SU-DHL-6 (cell line): ENCODE results near the gene SIX4.

Source experiments
- H2AFZ ChIP-seq: fragments of 200-600 bp; sonication (generic); 2 replicates; pipeline ENCODE4 v1.6.1; 2014; ENCODE audit warnings: low read depth, mild to moderate bottlenecking, moderate library complexity, mixed read lengths, antibody characterized with exemption, low read length; ENCODE audit not compliant: severe bottlenecking
- H3F3A ChIP-seq: fragments of 200-600 bp; shearing (Covaris generic); 2 replicates; pipeline ENCODE4 v1.6.0; 2016; ENCODE audit warnings: antibody characterized with exemption, mild to moderate bottlenecking; ENCODE audit not compliant: insufficient read depth
- H3K27ac ChIP-seq: fragments of 200-600 bp; sonication (generic); 2 replicates; pipeline ENCODE4 v1.5.1; 2016; ENCODE audit warnings: low read depth, mild to moderate bottlenecking, low read length, moderate library complexity, mixed read lengths
- H3K27me3 ChIP-seq: fragments of 200-600 bp; sonication (generic), shearing (Covaris generic); 2 replicates; pipeline ENCODE4 v1.6.0; 2014; ENCODE audit warnings: mild to moderate bottlenecking, low read length
- H3K36me3 ChIP-seq: fragments of 200-600 bp; sonication (generic); 2 replicates; pipeline ENCODE4 v1.6.1; 2014; ENCODE audit warnings: mild to moderate bottlenecking, low read length, mixed read lengths
- H3K4me2 ChIP-seq: fragments of 300-600, 200-600 bp; shearing (Covaris generic), sonication (generic); 2 replicates; pipeline ENCODE4 v1.6.0; 2014; ENCODE audit warnings: low read length, low read depth, mild to moderate bottlenecking; ENCODE audit not compliant: poor library complexity, severe bottlenecking
- H3K4me3 ChIP-seq: fragments of 200-600 bp; sonication (generic); 2 replicates; pipeline ENCODE4 v1.5.1; 2014; ENCODE audit warnings: antibody characterized with exemption, low read length, mild to moderate bottlenecking, mixed read lengths; ENCODE audit not compliant: insufficient read depth, poor library complexity, severe bottlenecking
- H3K79me2 ChIP-seq: fragments of 200-600 bp; sonication (generic); 2 replicates; pipeline ENCODE4 v1.6.1; 2014; ENCODE audit warnings: mild to moderate bottlenecking, low read length, moderate library complexity; ENCODE audit not compliant: insufficient read depth
- H3K9ac ChIP-seq: fragments of 200-600 bp; sonication (generic); 2 replicates; pipeline ENCODE4 v1.7.0; 2014; ENCODE audit warnings: mild to moderate bottlenecking, low read length
- H3K9me2 ChIP-seq: fragments of 200-600 bp; sonication (generic); replicated peaks from 2 replicates; pipeline ENCODE4 v1.6.1; 2014; ENCODE audit warnings: low read length; ENCODE audit not compliant: insufficient read depth
- H3K9me3 ChIP-seq: fragments of 200-600 bp; sonication (generic); 2 replicates; pipeline ENCODE4 v1.6.1; 2014; ENCODE audit warnings: low read length, mixed read lengths; ENCODE audit not compliant: insufficient read depth
- H4K20me1 ChIP-seq: fragments of 200-600 bp; sonication (generic); 2 replicates; pipeline ENCODE4 v1.6.1; 2014; ENCODE audit warnings: low read depth, mild to moderate bottlenecking, antibody characterized with exemption, low read length, moderate library complexity, mixed read lengths
- EZH2phosphoT487 ChIP-seq: fragments of 200-600 bp; sonication (generic), shearing (Covaris generic); conservative IDR thresholded peaks from 2 replicates; pipeline ENCODE4 v1.6.1; 2018; ENCODE audit warnings: mild to moderate bottlenecking, antibody characterized with exemption, low read length, moderate library complexity, mixed read lengths
- TF ChIP-seq, protein P1 (sequence below): fragments of 200-600 bp; sonication (generic); IDR thresholded peaks from one replicate; pipeline ENCODE4 v1.5.1; 2017; ENCODE audit warnings: antibody characterized with exemption, mild to moderate bottlenecking, low read length, moderate library complexity; ENCODE audit not compliant: insufficient read depth, poor library complexity, severe bottlenecking

SIX4 gene

DNA sequence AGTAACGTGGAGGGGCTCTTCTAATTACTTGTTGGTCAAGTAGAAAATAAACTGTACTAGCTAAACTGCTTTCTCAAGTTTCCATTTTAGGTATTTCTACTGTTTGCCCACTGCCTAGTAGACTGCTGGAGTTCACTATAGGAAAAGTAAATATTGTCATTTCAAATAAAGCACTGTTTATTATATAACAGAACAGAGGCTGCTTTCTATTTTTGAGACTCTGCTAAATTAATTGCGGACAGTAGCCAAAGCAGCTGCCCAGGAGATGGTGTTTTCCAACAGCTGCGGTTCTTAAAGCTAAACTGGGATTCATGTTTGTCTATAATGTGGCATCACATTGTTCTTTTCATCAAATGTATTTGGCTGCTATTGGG lies 59.0 kb downstream of the SIX4 start:
- Histone ChIP-seq H3K9me3 (no peaks in the 10 kb centered on the region), H3K9me2 (no peaks in the 10 kb centered on the region), H4K20me1 (no peaks in the 10 kb centered on the region), H3K79me2 (no peaks in the 10 kb centered on the region), H3F3A (no peaks in the 10 kb centered on the region), H3K27ac (no peak overlapping the region), H2AFZ (no peak overlapping the region), H3K36me3 (no peaks in the 10 kb centered on the region), H3K4me3 (no peak overlapping the region), H3K4me2 (no peak overlapping the region), H3K27me3 (no peaks in the 10 kb centered on the region), H3K9ac (no peak overlapping the region)
- TF ChIP-seq, protein P1, sequence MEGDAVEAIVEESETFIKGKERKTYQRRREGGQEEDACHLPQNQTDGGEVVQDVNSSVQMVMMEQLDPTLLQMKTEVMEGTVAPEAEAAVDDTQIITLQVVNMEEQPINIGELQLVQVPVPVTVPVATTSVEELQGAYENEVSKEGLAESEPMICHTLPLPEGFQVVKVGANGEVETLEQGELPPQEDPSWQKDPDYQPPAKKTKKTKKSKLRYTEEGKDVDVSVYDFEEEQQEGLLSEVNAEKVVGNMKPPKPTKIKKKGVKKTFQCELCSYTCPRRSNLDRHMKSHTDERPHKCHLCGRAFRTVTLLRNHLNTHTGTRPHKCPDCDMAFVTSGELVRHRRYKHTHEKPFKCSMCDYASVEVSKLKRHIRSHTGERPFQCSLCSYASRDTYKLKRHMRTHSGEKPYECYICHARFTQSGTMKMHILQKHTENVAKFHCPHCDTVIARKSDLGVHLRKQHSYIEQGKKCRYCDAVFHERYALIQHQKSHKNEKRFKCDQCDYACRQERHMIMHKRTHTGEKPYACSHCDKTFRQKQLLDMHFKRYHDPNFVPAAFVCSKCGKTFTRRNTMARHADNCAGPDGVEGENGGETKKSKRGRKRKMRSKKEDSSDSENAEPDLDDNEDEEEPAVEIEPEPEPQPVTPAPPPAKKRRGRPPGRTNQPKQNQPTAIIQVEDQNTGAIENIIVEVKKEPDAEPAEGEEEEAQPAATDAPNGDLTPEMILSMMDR = no peak
- no peak for TF ChIP-seq EZH2phosphoT487

DNA sequence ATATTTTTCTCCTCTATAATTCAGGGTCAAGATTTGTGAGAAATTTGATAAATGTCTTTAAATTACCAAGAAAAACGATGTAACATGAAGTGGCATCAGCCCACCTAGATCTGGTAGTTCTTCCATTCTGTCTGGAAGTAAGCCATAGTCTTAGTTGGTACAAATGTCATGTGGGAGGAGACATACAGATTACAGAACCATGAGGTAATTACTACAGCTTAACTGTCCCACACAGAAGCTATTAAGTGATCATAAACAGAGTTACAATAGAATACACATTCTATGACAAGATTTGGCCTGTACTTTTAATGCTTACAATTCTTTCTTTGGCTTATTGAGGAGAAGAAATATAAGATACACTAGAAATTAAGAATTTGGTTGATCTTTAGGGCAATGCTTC lies 61.2 kb downstream of the SIX4 start:
- Histone ChIP-seq H3K36me3 (no peaks in the 10 kb centered on the region), H3K9ac (no peak overlapping the region), H3K27ac (no peak overlapping the region), H3K4me3 (no peak overlapping the region), H3K9me2 (no peaks in the 10 kb centered on the region), H3K27me3 (no peaks in the 10 kb centered on the region), H3F3A (no peaks in the 10 kb centered on the region), H2AFZ (no peak overlapping the region), H3K4me2 (no peak overlapping the region), H3K79me2 (no peaks in the 10 kb centered on the region), H3K9me3 (no peaks in the 10 kb centered on the region), H4K20me1 (no peaks in the 10 kb centered on the region)
- TF ChIP-seq, protein P1 = no peak
- TF ChIP-seq EZH2phosphoT487 = no peak

DNA sequence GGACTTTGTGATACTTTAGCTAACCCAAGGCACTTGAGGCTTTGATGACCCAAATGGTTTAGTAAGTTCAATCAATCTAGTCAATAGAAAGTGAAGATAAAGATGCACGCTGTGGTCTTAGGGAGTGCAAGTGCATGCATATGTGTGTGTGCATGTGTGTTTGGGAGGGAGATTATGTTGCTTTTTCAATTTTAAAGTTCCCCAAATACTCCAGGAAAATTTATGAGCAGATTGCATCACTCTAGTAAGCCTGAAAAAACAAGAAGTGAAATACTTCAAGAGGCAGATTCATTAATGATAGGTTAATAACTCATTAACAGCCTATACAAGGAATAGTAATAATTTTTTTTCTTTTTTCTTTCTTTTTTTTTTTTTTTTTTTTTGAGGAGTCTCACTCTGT lies 62.4 kb downstream of the SIX4 start:
- Histone ChIP-seq H3K79me2 (no peaks in the 10 kb centered on the region), H3K27ac (no peak overlapping the region), H3K4me2 (no peak overlapping the region), H3K36me3 (no peaks in the 10 kb centered on the region), H3K9ac (no peak overlapping the region), H4K20me1 (no peaks in the 10 kb centered on the region), H3K27me3 (no peaks in the 10 kb centered on the region), H3F3A (no peaks in the 10 kb centered on the region), H3K4me3 (no peak overlapping the region), H3K9me3 (no peaks in the 10 kb centered on the region), H2AFZ (no peak overlapping the region), H3K9me2 (no peaks in the 10 kb centered on the region)
- TF ChIP-seq EZH2phosphoT487 = no peak
- TF ChIP-seq, protein P1 = no peak
